ENCODE data around the gene REPIN1.
A peak's percentile ranks its signal among the peaks of the same experiment; 100 is the strongest.

The REPIN1 gene

DNA sequence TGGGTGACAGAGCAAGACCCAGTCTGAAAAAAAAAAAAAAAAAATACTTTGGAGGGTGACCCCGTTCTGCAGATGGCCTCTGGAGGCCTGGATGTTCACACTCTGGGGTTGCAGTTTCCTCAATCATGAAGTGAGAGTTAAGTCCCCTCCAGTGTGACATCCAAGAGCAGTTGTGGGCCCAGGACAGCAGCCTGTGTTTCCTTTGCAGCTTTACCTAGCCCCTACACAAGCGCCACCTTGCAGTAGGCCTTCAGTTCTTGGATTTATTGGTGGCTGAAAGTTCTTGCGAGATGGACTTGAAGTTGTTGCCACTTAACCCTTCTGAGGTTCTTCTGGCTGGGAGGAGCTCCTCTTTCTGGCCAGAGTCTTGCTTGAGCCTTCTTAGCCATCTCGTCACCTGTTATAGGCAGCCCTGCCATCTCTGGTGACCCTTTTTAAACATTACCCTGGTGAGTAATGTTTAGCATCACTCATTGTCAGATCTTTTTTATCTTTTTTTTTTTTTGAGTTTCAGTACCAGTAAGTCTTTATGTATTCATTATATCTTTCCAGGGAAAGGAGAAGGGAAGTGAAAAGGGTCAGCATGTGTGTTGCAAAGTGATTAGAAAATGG lies 41.9 kb upstream of the REPIN1 start:
- H3K36me3 ChIP-seq (ENCODE audit: control insufficient read depth in 5 of 5, insufficient read depth in 5 of 5, low read length in 5 of 5) = peaks cover 0 to 14% (median 0%) of the 10 kb centered on the region in 5 donors
- peaks cover 0 to 8% (median 0%) of the 10 kb centered on the region in 5 donors for H3K27me3 ChIP-seq (ENCODE audit: control insufficient read depth in 5 of 5, insufficient read depth in 4 of 5, low read length in 5 of 5)
- no peaks in the 10 kb centered on the region for H3K9me3 ChIP-seq (ENCODE audit: control insufficient read depth in 5 of 5, low read length in 5 of 5)

DNA sequence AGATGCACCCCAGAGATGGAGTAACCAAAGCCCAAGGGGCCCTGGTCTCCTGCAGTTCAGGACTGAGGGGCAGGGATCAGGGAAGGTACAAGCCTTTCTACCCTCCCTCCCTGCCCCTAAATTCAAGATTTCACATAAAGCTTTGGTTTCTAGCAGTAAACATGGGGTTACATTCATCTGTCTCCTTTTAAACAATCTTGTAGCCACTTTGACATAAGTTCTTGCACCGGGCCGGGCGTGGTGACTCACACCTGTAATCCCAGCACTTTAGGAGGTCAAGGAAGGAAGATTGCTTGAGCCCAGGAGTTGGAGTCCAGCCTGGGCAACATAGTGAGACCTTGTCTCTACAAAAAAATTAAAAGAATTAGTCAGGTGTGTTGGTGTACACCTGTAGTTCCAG lies 41.3 kb upstream of the REPIN1 start:
- H3K36me3 ChIP-seq (ENCODE audit: control insufficient read depth in 5 of 5, insufficient read depth in 5 of 5, low read length in 5 of 5) = peaks cover 0 to 14% (median 0%) of the 10 kb centered on the region in 5 donors

More for the DNA sequence above, 41.9 kb upstream of the REPIN1 start:
- Histone ChIP-seq H3K4me3 (ENCODE audit: low read depth in 1 of 5, low read length in 5 of 5) (no peak overlapping the region), H3K4me1 (ENCODE audit: control insufficient read depth in 5 of 5, insufficient read depth in 5 of 5, low read length in 5 of 5) (peaks cover 0 to 53% (median 37%) of the 10 kb centered on the region in 5 donors), H3K9ac (ENCODE audit: low read length in 5 of 5) (no peak overlapping the region), H3K27ac (ENCODE audit: low read depth, low read length) (no peak overlapping the region)

DNA sequence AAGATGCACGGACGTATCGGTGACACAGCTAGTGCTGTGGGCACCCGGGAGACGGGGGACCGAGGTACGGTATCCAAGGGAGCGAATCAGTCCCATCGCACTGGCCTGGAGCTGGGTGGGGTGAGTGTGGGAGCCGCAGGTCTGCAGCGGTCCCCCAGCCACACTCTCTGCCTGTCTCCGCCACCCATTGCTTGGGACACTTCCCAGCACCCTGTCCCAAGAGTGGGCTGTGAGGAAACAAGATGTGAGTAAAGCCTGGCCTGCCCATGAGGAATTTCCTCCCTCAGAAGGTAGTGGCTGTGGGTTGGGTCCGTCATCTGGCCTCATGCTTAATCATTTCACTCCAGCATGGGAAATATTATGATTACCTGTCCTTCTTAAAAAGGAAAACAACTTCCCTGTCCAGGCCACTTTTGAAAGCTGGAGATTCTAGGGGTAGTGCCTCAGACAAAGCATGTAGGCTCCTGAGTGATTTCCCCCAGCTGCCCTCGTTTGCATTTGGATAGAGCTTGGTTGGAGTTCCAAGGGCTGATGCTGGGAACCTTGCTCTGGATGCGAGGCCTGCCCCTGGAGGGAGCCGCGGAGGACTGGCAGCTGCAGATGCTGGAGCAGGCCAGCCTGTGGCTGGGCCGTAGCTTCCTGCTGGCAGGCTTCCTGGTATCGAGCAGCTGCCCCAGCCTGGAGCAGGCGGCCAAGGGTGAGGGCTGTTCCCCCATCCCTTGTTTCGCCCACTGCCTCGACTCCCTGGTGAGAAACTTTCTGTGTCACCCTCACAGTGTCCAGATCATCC lies 39.1 kb upstream of the REPIN1 start:
- Histone ChIP-seq H3K4me1 (ENCODE audit: control insufficient read depth in 5 of 5, insufficient read depth in 5 of 5, low read length in 5 of 5) (peaks cover 0 to 30% (median 15%) of the 10 kb centered on the region in 5 donors), H3K4me3 (ENCODE audit: low read depth in 1 of 5, low read length in 5 of 5) (no peak overlapping the region), H3K27ac (ENCODE audit: low read depth, low read length) (no peak overlapping the region), H3K9me3 (ENCODE audit: control insufficient read depth in 5 of 5, low read length in 5 of 5) (no peaks in the 10 kb centered on the region), H3K36me3 (ENCODE audit: control insufficient read depth in 5 of 5, insufficient read depth in 5 of 5, low read length in 5 of 5) (peaks cover 0 to 20% (median 11%) of the 10 kb centered on the region in 5 donors), H3K27me3 (ENCODE audit: control insufficient read depth in 5 of 5, insufficient read depth in 4 of 5, low read length in 5 of 5) (no peaks in the 10 kb centered on the region), H3K9ac (ENCODE audit: low read length in 5 of 5) (peak overlapping the region in 1 of 5 donors; percentile 22)

More for the DNA sequence above, 41.3 kb upstream of the REPIN1 start:
- Histone ChIP-seq H3K27ac (ENCODE audit: low read depth, low read length) (no peak overlapping the region), H3K27me3 (ENCODE audit: control insufficient read depth in 5 of 5, insufficient read depth in 4 of 5, low read length in 5 of 5) (peaks cover 0 to 8% (median 0%) of the 10 kb centered on the region in 5 donors), H3K9me3 (ENCODE audit: control insufficient read depth in 5 of 5, low read length in 5 of 5) (no peaks in the 10 kb centered on the region), H3K4me3 (ENCODE audit: low read depth in 1 of 5, low read length in 5 of 5) (no peak overlapping the region), H3K4me1 (ENCODE audit: control insufficient read depth in 5 of 5, insufficient read depth in 5 of 5, low read length in 5 of 5) (peaks cover 0 to 52% (median 37%) of the 10 kb centered on the region in 5 donors), H3K9ac (ENCODE audit: low read length in 5 of 5) (no peak overlapping the region)

DNA sequence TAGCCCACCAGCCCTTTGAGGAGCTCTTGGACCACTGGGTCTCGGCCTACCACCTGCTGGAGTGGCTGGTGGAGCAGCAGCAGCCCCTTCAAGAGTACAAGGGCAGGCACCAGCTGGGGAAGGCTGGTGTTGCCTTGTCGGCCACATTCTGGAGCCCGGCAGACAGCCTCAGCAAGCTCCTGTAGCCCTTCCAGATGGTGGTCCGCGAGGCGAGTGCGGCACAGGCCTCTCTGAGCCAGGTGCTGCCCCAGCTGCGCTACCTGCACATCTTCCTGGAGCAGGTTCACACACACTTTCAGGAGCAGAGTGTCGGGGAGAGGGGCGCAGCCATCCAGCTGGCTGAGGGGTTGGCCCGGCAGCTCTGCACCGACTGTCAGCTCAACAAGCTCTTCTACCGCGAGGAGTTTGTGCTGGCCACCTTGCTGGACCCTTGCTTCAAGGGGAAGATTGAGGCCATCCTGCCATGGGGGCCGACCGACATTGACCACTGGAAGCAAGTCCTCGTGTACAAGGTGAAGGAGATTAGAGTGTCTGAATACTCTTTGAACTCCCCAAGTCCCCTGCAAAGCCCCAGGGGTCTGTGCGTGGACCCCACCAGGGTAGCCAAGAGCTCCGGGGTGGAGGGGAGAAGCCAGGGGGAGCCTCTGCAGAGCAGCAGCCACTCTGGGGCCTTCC lies 38.3 kb upstream of the REPIN1 start:
- no peak overlapping the region for H3K4me3 ChIP-seq (ENCODE audit: low read depth in 1 of 5, low read length in 5 of 5)
- no peaks in the 10 kb centered on the region for H3K9me3 ChIP-seq (ENCODE audit: control insufficient read depth in 5 of 5, low read length in 5 of 5)
- H3K9ac ChIP-seq (ENCODE audit: low read length in 5 of 5) = no peak overlapping the region
- H3K27me3 ChIP-seq (ENCODE audit: control insufficient read depth in 5 of 5, insufficient read depth in 4 of 5, low read length in 5 of 5) = no peaks in the 10 kb centered on the region
- H3K27ac ChIP-seq (ENCODE audit: low read depth, low read length) = no peak overlapping the region
- H3K36me3 ChIP-seq (ENCODE audit: control insufficient read depth in 5 of 5, insufficient read depth in 5 of 5, low read length in 5 of 5) = peaks cover 0 to 20% (median 11%) of the 10 kb centered on the region in 5 donors
- H3K4me1 ChIP-seq (ENCODE audit: control insufficient read depth in 5 of 5, insufficient read depth in 5 of 5, low read length in 5 of 5) = peaks cover 2 to 27% (median 12%) of the 10 kb centered on the region in 5 donors

DNA sequence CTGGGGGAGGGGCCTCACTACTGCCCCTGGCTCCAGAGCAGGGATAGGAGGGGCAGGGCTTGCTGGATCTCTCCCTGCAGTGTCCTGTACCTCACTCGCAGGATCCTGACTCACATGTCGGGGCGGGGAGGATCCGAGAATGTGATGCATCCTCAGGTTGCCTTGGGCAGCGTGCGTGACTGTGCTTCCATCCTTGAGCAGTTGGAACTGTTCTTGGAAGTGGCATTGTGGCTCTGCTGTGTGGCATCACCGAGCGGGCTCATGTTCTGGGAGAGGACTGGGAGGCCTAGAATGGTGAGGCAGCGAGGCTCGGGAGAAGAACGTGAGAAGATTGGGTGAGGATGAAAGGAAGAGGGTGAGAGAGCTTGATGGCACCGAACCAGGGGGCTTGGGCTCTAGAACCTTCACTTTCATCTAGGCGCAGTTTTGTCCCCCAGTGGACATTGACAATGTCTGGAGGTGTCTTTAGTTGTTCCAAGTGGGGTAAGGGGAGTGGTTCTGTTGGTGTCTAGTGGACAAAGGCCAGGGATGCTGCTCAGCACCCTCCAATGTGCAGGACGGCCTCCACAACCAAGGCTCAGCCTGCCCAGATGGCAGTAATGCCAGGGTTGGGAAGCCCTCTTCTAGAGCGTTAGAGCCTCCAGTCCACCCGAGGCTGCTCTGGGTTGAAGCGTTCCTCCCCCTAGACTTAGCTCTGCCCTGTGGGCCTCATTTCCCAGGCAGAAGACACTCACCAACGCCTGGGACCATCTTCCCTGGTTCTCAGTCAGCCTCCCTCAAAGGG lies 35.6 kb upstream of the REPIN1 start:
- Histone ChIP-seq H3K9ac (ENCODE audit: low read length in 5 of 5) (no peak overlapping the region), H3K4me3 (ENCODE audit: low read depth in 1 of 5, low read length in 5 of 5) (no peak overlapping the region), H3K27me3 (ENCODE audit: control insufficient read depth in 5 of 5, insufficient read depth in 4 of 5, low read length in 5 of 5) (no peaks in the 10 kb centered on the region), H3K27ac (ENCODE audit: low read depth, low read length) (no peak overlapping the region), H3K4me1 (ENCODE audit: control insufficient read depth in 5 of 5, insufficient read depth in 5 of 5, low read length in 5 of 5) (peaks cover 3 to 45% (median 36%) of the 10 kb centered on the region in 5 donors), H3K9me3 (ENCODE audit: control insufficient read depth in 5 of 5, low read length in 5 of 5) (no peaks in the 10 kb centered on the region), H3K36me3 (ENCODE audit: control insufficient read depth in 5 of 5, insufficient read depth in 5 of 5, low read length in 5 of 5) (peaks cover 0 to 31% (median 11%) of the 10 kb centered on the region in 5 donors)

DNA sequence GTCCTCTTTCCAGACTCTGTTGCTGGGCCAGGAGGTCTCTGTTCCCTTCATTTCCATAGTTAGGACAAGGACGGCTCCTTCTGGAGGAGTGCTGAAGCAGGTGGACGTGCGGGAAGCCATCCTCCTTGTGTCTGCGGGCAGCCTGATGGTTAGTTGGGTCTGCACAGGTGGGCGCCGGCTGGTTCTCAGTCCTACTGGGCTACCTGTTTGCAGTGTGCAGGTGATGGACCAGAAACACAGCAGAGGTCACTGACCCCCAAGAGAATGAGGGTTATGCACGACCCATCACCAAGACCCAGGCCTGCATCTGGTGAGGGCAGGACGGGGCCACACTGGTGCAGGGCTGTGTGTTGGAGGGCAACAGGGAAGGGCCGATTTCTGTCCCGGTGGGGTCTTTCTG lies 35.0 kb upstream of the REPIN1 start:
- Histone ChIP-seq H3K4me1 (ENCODE audit: control insufficient read depth in 5 of 5, insufficient read depth in 5 of 5, low read length in 5 of 5) (peaks cover 3 to 51% (median 42%) of the 10 kb centered on the region in 5 donors), H3K27ac (ENCODE audit: low read depth, low read length) (no peak overlapping the region), H3K36me3 (ENCODE audit: control insufficient read depth in 5 of 5, insufficient read depth in 5 of 5, low read length in 5 of 5) (peaks cover 0 to 34% (median 15%) of the 10 kb centered on the region in 5 donors), H3K9ac (ENCODE audit: low read length in 5 of 5) (no peak overlapping the region), H3K27me3 (ENCODE audit: control insufficient read depth in 5 of 5, insufficient read depth in 4 of 5, low read length in 5 of 5) (peaks cover 0 to 2% (median 0%) of the 10 kb centered on the region in 5 donors), H3K9me3 (ENCODE audit: control insufficient read depth in 5 of 5, low read length in 5 of 5) (no peaks in the 10 kb centered on the region), H3K4me3 (ENCODE audit: low read depth in 1 of 5, low read length in 5 of 5) (no peak overlapping the region)

DNA sequence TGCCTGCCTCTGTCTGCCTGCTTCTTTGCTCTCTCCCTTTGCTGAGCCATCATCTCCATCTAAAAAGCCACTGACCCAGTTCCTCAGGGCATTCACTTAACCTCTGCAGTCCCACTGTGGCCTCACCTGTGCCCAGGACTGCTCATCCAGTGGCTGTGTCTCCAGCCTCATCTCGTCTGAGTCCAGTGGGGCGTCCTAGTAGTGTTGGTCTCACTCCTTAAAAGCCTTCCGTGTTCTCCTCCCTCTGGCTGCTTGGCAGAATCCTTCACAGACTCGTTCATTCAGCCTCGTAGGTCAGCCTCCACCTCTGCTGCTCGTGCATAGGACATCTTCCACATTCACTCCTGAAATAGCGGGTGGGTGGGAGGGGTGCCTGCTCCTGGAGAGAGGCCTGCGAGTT lies 34.5 kb upstream of the REPIN1 start:
- peaks cover 0 to 36% (median 18%) of the 10 kb centered on the region in 5 donors for H3K36me3 ChIP-seq (ENCODE audit: control insufficient read depth in 5 of 5, insufficient read depth in 5 of 5, low read length in 5 of 5)
- H3K4me3 ChIP-seq (ENCODE audit: low read depth in 1 of 5, low read length in 5 of 5) = no peak overlapping the region
- no peaks in the 10 kb centered on the region for H3K9me3 ChIP-seq (ENCODE audit: control insufficient read depth in 5 of 5, low read length in 5 of 5)
- H3K27ac ChIP-seq (ENCODE audit: low read depth, low read length) = no peak overlapping the region
- H3K27me3 ChIP-seq (ENCODE audit: control insufficient read depth in 5 of 5, insufficient read depth in 4 of 5, low read length in 5 of 5) = peaks cover 0 to 6% (median 0%) of the 10 kb centered on the region in 5 donors
- no peak overlapping the region for H3K9ac ChIP-seq (ENCODE audit: low read length in 5 of 5)
- peaks cover 3 to 55% (median 47%) of the 10 kb centered on the region in 5 donors for H3K4me1 ChIP-seq (ENCODE audit: control insufficient read depth in 5 of 5, insufficient read depth in 5 of 5, low read length in 5 of 5)

DNA sequence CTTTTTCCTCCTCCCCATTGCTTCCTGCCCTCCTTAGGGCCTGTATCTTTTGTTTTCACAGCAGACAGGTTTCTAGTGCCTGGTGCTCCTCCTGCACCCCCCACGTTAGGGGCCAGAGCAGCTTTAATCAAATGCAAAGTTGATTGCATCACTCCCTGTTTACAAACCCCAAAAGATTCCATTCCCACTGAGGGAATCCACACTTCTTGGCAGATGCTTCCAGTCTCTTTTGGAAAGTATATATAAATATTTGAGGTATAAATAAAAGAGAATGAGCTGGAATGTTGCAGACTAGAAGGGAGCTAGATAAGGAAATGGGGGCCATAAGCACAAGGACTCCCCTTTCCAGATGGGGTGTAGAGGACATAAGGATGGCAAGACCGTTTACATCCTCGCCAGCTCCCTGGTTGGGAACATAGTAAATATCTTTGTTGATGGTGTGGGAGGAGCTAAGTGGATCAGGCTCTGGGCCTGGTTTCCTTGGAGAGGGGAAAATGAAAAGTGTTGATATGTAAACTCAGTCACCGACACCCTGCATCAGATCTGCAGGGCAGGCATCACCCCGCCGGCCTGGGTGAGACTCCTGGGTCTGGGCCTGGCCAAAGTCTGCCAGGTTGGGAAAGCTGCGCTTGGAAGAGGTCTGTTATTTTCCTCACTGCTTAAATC lies 33.4 kb upstream of the REPIN1 start:
- Histone ChIP-seq H3K36me3 (ENCODE audit: control insufficient read depth in 5 of 5, insufficient read depth in 5 of 5, low read length in 5 of 5) (peaks cover 0 to 37% (median 18%) of the 10 kb centered on the region in 5 donors), H3K4me3 (ENCODE audit: low read depth in 1 of 5, low read length in 5 of 5) (no peak overlapping the region), H3K9me3 (ENCODE audit: control insufficient read depth in 5 of 5, low read length in 5 of 5) (no peaks in the 10 kb centered on the region), H3K27ac (ENCODE audit: low read depth, low read length) (peak overlapping the region; percentile 41), H3K9ac (ENCODE audit: low read length in 5 of 5) (peak overlapping the region in 1 of 5 donors; percentile 10), H3K4me1 (ENCODE audit: control insufficient read depth in 5 of 5, insufficient read depth in 5 of 5, low read length in 5 of 5) (peaks cover 5 to 55% (median 54%) of the 10 kb centered on the region in 5 donors), H3K27me3 (ENCODE audit: control insufficient read depth in 5 of 5, insufficient read depth in 4 of 5, low read length in 5 of 5) (peaks cover 0 to 10% (median 4%) of the 10 kb centered on the region in 5 donors)

DNA sequence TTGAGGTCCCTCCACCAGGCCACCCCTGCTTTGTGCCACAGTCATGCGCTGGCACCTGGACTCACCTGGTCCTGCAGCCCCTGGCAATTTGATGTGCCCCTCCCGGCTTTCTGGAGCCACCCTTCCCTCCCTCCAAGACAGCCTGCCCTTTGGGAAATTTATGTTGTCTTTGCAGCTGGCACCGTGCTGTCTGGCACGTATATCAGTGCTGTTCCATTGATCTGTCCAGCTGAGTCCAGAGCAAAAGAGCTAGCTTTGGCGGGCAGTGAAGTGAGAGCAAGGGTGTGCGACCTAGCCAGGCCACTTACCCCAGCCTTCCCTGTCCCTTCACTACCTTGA lies 32.9 kb upstream of the REPIN1 start:
- peak overlapping the region in 1 of 5 donors; percentile 10 for H3K9ac ChIP-seq (ENCODE audit: low read length in 5 of 5)
- H3K27me3 ChIP-seq (ENCODE audit: control insufficient read depth in 5 of 5, insufficient read depth in 4 of 5, low read length in 5 of 5) = peaks cover 0 to 12% (median 5%) of the 10 kb centered on the region in 5 donors
- no peaks in the 10 kb centered on the region for H3K9me3 ChIP-seq (ENCODE audit: control insufficient read depth in 5 of 5, low read length in 5 of 5)
- peaks cover 5 to 59% (median 54%) of the 10 kb centered on the region in 5 donors for H3K4me1 ChIP-seq (ENCODE audit: control insufficient read depth in 5 of 5, insufficient read depth in 5 of 5, low read length in 5 of 5)
- peak overlapping the region; percentile 41 for H3K27ac ChIP-seq (ENCODE audit: low read depth, low read length)
- peaks cover 0 to 32% (median 18%) of the 10 kb centered on the region in 5 donors for H3K36me3 ChIP-seq (ENCODE audit: control insufficient read depth in 5 of 5, insufficient read depth in 5 of 5, low read length in 5 of 5)
- no peak overlapping the region for H3K4me3 ChIP-seq (ENCODE audit: low read depth in 1 of 5, low read length in 5 of 5)

All from subcutaneous abdominal adipose tissue (tissue), 5 donors.